Measurements from ENCODE around the gene VIM.

VIM gene

GRCh38 chr10:17229016-17229716 lies 1.1 kb downstream of the VIM start:
- Histone ChIP-seq H3K4me3 (peak overlapping the region; percentile 66 to 97 (median 74)), H3K27ac (peak overlapping the region; percentile 87 to 100 (median 97))

- Histone ChIP-seq H3K4me3 (peak overlapping the region; percentile 66 to 97 (median 74)), H3K27ac (peak overlapping the region; percentile 87 to 100 (median 97))
Measured at GRCh38 chr10:17229717-17229966, 1.6 kb downstream of the VIM start.

GRCh38 chr10:17229967-17230682 lies 2.1 kb downstream of the VIM start:
- Histone ChIP-seq H3K27ac (peak overlapping the region; percentile 87 to 100 (median 97)), H3K4me3 (peak overlapping the region; percentile 66 to 97 (median 74))

DNA sequence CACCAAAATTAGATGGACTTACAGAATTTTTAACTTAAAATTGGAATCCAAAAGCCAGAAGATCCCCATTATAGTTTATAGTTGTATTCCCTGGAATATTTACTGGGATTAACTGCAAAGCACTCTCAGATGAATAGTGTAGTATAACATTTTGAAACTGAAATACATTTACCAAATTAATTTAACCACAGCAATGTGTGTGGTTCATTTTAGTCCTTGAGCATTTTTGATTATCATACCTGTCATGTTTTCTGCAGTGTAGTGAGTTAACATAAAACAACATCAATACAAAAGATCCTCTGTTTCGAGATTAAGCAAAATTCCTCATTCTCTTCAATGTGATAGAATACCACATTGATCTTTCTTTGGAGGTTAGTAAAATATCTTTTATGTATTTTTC lies 3.7 kb downstream of the VIM start:
- H3K4me3 ChIP-seq, result peak overlapping the region; percentile 66 to 97 (median 74)

GRCh38 chr10:17232276-17232960 lies 4.4 kb downstream of the VIM start:
- peak overlapping the region; percentile 66 to 97 (median 74) for H3K4me3 ChIP-seq
- peak overlapping the region in 14 of 21 experiments; percentile 4 to 100 (median 48) for H3K27ac ChIP-seq

More for the DNA sequence above, 3.7 kb downstream of the VIM start:
- peak overlapping the region in 10 of 21 experiments; percentile 4 to 100 (median 96) for H3K27ac ChIP-seq

DNA sequence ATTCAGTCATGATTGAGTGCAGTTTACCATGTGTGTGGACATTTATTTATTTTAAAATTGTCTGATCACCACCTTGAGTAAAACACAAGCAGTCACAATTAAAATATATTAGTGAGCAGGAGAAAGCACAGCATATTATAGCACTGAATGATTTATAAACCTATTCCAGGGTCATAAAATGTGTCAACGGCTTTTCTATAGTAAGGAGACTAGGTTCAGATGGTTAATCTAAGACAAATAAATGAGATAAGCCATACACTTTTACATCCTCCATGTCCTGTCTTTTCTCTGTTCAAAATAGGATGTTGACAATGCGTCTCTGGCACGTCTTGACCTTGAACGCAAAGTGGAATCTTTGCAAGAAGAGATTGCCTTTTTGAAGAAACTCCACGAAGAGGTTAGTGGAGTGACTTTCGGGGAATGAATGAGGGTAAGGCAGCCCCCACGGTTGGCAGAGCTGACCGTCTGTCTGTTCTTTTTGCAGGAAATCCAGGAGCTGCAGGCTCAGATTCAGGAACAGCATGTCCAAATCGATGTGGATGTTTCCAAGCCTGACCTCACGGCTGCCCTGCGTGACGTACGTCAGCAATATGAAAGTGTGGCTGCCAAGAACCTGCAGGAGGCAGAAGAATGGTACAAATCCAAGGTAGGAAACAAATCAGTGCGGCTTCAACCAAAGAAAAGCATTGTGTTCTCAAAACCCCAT lies 5.4 kb downstream of the VIM start:
- Histone ChIP-seq H3K27ac (peak overlapping the region in 14 of 21 experiments; percentile 8 to 100 (median 48)), H3K4me3 (peak overlapping the region; percentile 7 to 97 (median 74))

- peak overlapping the region in 8 of 21 experiments; percentile 2 to 62 (median 42) for H3K27ac ChIP-seq
- H3K4me3 ChIP-seq, result peak overlapping the region in 3 of 7 experiments; percentile 6 to 97 (median 68)
Measured at GRCh38 chr10:17234431-17234945, 6.4 kb downstream of the VIM start.

DNA sequence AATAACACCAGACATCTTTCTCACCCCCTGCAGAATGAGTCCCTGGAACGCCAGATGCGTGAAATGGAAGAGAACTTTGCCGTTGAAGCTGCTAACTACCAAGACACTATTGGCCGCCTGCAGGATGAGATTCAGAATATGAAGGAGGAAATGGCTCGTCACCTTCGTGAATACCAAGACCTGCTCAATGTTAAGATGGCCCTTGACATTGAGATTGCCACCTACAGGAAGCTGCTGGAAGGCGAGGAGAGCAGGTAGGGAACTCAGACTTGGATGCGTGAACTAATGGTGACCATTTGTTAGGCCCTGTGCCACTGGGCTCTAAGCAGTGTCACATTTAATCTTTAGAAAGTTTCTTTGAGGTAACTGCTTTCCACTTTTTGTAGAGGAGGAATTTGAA lies 7.1 kb downstream of the VIM start:
- H3K4me3 ChIP-seq, result peak overlapping the region in 1 of 7 experiments; percentile 68
- peak overlapping the region in 6 of 21 experiments; percentile 2 to 58 (median 41) for H3K27ac ChIP-seq

DNA sequence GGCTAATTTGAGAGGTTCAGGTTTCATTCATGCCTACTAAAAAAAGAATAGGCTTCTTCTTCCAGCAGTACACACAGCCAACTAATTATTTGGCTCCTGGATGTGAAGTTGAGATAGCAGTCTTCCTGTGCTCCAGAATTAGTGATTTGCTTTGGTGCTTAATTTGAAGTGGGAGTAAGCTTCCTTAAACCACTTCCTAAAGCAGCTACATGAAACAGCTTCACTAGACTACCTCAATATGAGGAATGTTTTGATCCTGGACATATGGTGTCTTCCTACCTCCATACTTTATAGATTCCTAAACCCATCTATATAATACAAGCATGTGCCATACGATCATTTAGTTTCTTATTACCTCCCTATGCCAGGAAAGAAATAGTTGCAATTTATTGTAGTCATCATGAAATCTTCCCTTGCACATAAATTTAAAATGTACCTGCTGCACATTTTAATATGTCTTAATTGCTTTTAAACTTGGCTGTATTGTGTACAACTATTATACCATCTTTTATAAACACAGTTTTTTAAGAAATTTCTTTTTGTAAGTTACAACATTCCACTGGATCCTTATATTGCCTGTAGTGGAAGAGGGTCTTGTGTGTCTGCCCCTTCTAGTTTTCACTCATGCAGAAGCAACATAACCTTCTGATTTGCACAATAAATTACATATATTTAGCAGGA lies 8.6 kb downstream of the VIM start:
- H3K4me3 ChIP-seq, result no peak overlapping the region
- H3K27ac ChIP-seq, result no peak overlapping the region

GRCh38 chr10:17237149-17237527 lies 9.1 kb downstream of the VIM start:
- H3K4me3 ChIP-seq, result no peak overlapping the region
- H3K27ac ChIP-seq, result no peak overlapping the region

DNA sequence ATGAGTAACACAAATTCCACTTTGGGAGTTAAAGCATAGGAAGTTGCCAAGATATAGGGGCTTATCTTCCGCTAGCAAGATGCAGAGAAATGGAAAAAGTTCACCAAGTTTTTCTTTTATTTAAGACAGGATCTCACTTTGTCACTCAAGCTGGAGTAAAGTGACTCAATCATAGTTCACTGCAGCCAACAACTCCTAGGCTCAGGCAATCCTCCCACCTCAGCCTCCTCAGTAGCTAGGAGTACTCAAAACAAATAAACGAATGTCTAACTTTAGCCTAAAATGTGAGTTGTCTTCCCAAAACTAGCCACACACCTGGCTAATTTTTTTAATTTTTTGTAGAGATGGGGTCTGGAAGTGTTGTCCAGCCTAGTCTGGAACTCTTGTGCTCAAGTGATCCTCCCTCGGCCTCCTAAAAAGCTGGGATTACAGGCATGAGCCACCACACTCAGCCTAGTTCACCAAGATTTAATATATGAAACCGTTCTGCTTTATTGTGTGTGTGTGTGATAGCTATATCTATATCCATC lies 9.9 kb downstream of the VIM start:
- Histone ChIP-seq H3K4me3 (no peak overlapping the region), H3K27ac (peak overlapping the region in 1 of 21 experiments; percentile 8)

GRCh38 chr10:17238445-17239291 lies 10.6 kb downstream of the VIM start:
- H3K27ac ChIP-seq, result peak overlapping the region in 5 of 21 experiments; percentile 4 to 57 (median 45)

GRCh38 chr10:17239345-17240085 lies 11.5 kb downstream of the VIM start:
- H3K4me3 ChIP-seq, result no peak overlapping the region
- peak overlapping the region in 5 of 21 experiments; percentile 12 to 57 (median 45) for H3K27ac ChIP-seq

More at GRCh38 chr10:17238445-17239291, 10.6 kb downstream of the VIM start:
- H3K4me3 ChIP-seq, result no peak overlapping the region

- H3K27ac ChIP-seq, result no peak overlapping the region
- H3K4me3 ChIP-seq, result no peak overlapping the region
Measured at GRCh38 chr10:17240096-17240495, 12.1 kb downstream of the VIM start.

DNA sequence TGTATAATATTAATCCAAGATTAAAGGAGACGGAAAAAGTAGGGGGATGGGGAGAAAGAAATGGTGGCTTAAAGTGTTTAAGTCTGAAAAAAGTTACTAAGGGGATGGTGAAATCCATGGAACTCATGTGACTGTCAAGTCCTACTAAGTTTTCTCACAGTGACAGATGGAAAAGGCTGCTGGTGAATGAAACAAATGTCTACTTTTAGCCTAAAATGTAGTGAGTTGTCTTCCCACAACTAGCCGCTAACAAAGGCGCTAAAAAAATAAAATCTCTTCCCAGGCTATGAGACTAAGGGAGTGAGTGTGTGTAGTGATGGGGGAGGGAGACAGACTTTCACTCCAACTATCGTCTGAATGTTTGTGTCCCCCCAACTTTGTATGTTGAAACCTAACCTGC lies 12.6 kb downstream of the VIM start:
- Histone ChIP-seq H3K4me3 (no peak overlapping the region), H3K27ac (no peak overlapping the region)

DNA sequence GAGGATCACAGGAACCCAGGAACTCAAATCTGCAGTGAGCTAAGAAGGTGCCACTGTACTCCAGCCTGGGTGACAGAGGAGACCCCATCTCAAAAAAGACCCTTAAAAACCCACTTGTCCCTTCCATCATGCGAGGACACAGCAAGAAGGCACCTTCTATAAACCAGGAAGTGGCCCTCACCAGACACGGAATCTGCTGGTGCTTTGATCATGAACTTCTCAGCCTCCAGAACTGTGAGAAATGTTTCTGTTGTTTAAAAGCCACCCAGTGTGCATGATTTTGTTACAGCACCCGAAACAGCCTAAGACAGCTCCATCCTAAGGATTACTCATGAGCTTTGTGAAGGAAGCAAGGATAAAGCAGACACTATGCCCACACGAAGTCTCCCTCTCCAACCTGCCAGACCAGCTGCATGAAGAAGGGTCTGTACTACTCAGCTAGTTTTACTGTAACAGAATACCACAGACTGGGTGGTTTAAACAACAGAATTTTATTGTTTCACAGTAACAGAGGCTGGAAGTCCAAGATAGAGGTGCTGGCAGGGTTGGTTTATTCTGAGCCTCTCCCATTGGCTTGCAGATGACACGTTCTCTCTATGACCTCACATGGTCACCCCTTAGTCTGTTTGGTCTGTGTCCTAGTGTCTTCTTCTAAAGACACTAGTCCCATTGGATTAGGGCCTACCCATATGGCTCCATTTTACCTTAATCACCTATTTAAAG lies 13.7 kb downstream of the VIM start:
- no peak overlapping the region for H3K4me3 ChIP-seq
- H3K27ac ChIP-seq, result no peak overlapping the region

Measured in skin epidermis (tissue), 12 donors.